NCI-H2081 treated with DMSO at 0.1 percent for 48 hours (cell line): ENCODE results near the gene SLC45A3.
"Not testable (repeated sequence)": the region's sequence is repeated elsewhere in the genome, so short reads cannot be mapped to it uniquely, and the experiment has no call there.

Source experiments
- DNase-seq: peaks from one replicate; lab custom pipeline; 2025; lab: John Stamatoyannopoulos, UW

SLC45A3 gene

GRCh38 chr1:205680073-205680851 is at the start of gene SLC45A3:
Gene SLC45A3, minus strand, starts transcription at chr1:205680509. Its CDS starts 15,853 bp downstream, at chr1:205664656.
- no peak for DNase-seq

GRCh38 chr1:205726619-205727125 is 46.4 kb upstream of the SLC45A3 start:
- no peak for DNase-seq

- no peak for DNase-seq
These were observed 45.2 kb upstream of the SLC45A3 start for GRCh38 chr1:205725514-205725913.

GRCh38 chr1:205720740-205721139 is 40.4 kb upstream of the SLC45A3 start:
- DNase-seq = not testable (repeated sequence)

GRCh38 chr1:205719762-205720161 is 39.5 kb upstream of the SLC45A3 start:
- no peak for DNase-seq

- DNase-seq = no peak
These were observed 38.7 kb upstream of the SLC45A3 start for GRCh38 chr1:205719015-205719414.

GRCh38 chr1:205716371-205717132 is 36.2 kb upstream of the SLC45A3 start:
- no peak for DNase-seq

GRCh38 chr1:205715628-205716027 is 35.3 kb upstream of the SLC45A3 start:
- DNase-seq = no peak

GRCh38 chr1:205714906-205715246 is 34.6 kb upstream of the SLC45A3 start:
- DNase-seq = no peak

- no peak for DNase-seq
These were observed 34.0 kb upstream of the SLC45A3 start for GRCh38 chr1:205714190-205714905.

GRCh38 chr1:205711105-205712048 is 31.1 kb upstream of the SLC45A3 start:
- DNase-seq = peak; percentile 36

GRCh38 chr1:205710201-205711062 is 30.1 kb upstream of the SLC45A3 start:
- no peak for DNase-seq

- DNase-seq = no peak
These were observed 29.3 kb upstream of the SLC45A3 start for GRCh38 chr1:205709640-205710039.

- DNase-seq = no peak
These were observed 28.7 kb upstream of the SLC45A3 start for GRCh38 chr1:205709059-205709398.

GRCh38 chr1:205706601-205707502 is 26.5 kb upstream of the SLC45A3 start:
- no peak for DNase-seq

GRCh38 chr1:205704903-205705302 is 24.6 kb upstream of the SLC45A3 start:
- no peak for DNase-seq

- DNase-seq = no peak
These were observed 22.8 kb upstream of the SLC45A3 start for GRCh38 chr1:205703072-205703471.

- DNase-seq = no peak
These were observed 21.6 kb upstream of the SLC45A3 start for GRCh38 chr1:205701891-205702290.

- no peak for DNase-seq
These were observed 21.1 kb upstream of the SLC45A3 start for GRCh38 chr1:205701420-205701819.
